COR-L47 (cell line): ENCODE measurements around the gene HSPA2.

Source experiments
- DNase-seq: peaks from one replicate; lab custom pipeline; 2025; lab: John Stamatoyannopoulos, UW

Gene HSPA2

DNA sequence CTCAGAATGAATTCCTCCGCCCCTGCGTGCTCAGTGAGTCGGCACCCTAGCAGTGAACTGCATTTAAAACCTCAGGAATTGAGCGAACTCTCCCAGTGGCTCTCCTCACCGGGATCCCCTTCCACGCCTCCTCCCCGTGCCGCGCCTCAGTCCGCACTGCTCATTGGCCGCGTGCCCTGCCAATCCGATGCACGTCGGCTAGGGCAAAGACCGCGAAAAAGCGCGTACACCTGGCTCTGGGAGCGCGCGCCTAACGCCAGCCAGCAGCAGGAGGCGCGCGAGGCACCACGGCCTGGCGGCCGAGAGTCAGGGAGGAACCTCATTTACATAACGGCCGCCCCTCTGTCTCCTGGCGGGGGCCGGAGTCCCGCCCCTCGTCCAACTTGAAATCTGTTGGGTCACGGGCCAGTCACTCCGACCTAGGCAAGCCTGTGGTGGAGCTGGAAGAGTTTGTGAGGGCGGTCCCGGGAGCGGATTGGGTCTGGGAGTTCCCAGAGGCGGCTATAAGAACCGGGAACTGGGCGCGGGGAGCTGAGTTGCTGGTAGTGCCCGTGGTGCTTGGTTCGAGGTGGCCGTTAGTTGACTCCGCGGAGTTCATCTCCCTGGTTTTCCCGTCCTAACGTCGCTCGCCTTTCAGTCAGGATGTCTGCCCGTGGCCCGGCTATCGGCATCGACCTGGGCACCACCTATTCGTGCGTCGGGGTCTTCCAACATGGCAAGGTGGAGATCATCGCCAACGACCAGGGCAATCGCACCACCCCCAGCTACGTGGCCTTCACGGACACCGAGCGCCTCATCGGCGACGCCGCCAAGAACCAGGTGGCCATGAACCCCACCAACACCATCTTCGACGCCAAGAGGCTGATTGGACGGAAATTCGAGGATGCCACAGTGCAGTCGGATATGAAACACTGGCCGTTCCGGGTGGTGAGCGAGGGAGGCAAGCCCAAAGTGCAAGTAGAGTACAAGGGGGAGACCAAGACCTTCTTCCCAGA, at the start of gene HSPA2:
TSS of gene HSPA2 (plus strand) at position 534 of the 995 bp plus-strand sequence. CDS start at position 643, 109 bp downstream.
- DNase-seq, result no peak

DNA sequence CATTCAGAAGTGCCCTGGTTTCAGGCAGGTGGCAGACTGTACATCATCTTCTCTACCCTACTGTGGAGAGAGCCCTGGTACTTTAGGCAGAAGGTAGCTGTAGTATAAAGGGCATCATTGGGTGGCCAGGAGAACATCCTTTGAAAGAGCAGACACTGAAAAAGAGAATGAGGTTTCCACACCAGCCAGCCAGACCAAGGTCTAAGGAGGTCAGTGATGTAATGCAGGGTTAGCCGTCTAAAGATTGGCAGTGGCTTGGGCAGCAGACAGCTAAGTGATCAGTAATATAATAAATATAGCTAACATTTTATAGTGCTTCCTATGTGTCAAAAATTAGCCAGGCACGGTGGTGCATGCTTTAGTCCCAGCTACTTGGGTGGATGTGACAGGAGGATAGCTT, 48.9 kb upstream of the HSPA2 start:
- DNase-seq, result no peak

DNA sequence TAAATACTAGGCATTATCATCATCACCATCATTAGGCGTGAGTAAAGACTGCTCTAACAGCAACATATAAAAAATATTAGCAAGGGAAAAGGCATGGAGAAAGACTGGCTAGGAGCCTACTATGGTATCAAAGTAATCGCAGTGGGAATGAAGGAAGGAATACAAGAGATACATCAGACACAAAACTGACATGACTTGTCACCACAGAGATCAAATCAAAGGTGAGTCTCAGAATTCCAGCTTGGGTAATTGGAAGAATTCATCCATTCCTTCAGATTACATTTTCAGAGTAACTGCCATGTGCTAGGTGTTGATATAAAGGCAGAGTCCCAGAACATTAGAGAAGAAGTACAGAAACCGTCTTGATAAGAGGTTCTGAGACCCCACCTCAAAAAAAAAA, 47.1 kb upstream of the HSPA2 start:
- DNase-seq, result no peak

DNA sequence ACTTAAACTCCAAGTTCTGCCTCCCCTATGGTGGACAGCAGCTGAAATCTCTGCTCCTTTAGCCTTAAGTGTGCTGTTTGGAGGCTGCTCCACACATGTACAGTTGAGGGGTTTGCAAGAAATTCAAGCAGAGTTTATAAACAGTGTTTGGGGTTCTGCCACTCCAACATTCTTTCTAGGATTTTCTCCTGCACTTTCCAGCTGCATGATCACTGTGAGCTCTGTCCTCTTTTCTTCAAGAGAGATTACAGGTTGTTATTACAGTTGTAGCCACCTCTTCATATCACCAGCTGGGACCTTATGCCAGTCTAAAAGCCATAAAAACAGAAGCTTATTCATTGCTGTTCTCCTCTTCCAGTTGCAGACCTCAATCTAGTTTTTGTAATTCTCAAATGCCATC, 45.3 kb upstream of the HSPA2 start:
- no peak for DNase-seq

DNA sequence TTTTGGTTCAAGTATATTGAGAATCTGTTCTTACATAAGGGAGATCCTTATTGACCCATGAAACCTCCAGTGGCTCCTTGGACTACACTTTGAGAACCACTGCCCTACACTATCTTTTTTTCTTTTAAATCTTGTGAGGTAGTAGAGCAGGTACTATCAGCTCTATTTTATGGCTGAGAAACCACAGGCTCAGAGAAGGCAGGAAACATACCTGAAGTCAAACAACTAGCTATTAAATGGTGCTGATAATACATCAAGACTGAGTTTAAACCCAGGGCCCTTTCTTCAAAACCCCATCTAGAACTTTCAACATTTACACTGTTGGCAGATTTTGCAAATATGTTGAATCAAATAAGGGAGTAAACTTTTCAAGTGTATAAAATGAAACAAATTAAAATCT, 43.8 kb upstream of the HSPA2 start:
- no peak for DNase-seq

DNA sequence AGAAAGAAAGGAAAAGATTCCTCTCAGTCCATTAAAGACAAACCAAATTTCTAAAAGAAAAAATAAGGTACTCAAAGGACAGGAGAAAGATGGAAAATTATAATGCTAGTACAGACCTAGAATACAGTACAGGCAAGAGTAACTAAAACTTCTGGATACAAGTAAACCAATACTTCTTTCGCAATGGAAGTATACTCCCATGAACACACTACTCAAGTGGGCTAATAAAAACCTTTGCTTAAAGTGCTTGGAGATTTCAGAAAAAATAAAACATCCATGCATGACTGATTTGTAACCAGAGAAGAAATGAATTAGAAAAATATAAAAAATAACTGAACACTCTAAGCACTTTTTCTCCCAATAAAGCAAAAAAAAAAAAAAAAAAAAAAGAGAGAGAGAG, 40.5 kb upstream of the HSPA2 start:
- DNase-seq, result no peak

DNA sequence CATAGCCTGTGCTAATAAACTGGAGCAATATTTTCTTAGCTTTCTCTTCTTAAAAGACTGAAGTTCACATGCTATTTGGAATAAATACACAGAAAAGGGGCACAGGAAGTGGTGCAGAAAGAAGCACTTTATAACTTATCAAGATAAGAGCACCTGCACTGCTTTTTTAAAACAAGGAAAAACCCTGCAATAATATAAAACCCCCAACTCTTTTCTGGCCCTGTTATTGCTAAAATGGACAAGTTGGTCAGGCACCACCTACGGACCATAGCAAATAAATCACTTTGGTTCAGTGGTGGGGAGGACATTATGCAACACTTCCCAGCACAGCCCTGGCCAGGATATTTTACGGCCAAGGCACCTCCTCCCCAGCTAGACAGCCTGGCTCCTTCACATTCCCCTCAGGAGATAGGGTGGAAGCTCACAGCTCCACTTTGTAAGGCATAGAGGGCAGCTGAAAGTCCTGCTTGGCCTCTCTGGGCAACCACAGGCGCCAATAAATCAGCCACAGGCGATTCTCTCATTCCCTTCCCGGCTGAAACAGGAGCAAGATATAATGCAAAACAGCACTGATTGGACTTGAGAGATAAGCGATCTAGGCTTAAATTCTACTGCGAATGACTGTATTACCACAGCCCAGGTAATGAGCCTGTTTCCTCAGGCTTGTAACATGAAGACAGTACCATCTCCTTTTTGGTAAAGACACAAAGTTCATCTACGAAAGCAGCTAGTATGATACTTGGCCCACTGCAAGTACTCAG, 39.0 kb upstream of the HSPA2 start:
- DNase-seq, result peak; percentile 12

DNA sequence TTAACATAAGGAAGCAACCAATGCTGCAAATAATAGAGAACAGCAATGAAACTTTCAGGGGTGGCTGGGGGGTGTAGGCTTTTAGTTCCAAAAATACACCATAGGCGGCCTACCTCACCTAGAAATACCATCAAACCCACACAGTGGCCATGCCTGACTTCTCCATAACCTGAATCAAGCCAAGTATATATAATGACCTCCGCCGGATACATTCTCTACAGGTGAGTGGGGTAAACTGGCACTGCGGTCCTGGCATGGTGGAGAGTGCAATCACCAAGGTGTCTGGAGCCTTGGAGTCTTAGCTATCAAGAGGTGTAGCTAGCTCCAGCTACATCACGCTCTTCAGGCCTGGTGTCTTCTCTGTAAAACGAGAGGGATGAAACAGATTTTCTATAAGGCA, 38.1 kb upstream of the HSPA2 start:
- no peak for DNase-seq

DNA sequence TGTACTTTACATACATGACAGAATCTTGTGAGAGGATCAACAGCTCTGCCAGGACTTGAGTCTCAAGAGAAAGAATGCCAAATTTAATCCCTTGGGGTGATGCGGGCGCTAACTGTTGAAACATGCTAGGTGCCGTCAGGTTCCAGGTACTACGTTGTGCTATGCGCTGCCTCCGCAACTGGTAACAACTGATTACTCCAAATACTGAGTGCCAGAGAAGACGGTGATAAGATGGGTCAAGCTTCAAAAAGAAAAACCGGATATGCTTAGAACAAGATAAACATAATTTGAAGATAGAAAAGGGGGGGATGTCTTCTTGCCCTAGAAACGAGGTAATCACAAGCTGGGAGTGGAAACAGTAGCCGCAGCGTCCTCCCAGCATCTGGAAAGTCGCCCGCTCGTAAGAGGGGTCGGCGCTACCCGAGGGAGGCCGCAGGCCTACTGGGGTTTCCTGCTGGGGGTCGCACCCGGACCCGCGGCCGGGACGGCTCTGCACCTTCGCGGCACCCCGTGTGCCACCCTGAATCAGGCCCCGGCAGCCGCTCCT, 37.6 kb upstream of the HSPA2 start:
- DNase-seq, result peak; percentile 3

DNA sequence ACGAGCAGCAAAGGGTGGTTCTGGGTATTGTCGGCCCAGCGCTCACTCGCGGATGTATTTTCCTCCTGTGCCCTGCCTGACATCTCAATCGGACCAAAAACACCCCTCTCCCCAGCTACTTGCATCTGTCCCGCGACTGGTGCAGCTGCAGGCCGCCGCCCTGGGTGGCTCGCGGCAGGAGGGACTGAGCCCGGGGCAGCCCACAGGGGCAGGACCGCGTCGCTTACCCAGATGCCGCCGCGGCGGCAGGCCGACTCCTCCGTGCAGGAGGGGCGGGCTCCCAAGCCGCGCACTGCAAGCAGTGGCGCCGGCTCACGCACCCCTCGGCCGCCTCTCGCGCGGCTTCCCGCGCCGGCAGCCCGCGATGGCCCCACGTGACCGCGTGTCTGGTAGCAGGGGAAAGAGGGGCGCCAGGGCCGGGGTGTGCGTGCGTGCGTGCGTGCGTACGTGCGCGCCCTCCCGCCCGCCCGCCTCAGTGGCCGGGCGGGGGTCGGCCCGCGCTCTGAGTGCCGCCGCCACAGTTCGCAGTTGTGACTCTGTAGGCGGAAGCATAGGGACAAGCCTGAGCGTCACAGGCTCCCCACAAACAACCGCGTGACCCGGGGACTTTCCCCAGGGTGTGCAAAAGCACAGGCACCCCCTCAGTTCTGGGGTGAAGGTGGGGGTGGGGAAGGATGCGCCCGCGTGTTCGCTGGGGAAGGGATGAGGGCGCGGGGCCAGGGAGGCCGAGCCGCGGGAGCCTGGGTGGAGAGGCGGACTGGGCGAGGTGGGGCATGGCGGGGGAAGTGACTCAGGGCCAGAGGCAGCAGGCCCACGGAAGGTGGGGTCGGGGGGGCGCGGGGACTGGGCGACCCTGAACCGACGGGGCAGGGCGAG, 36.9 kb upstream of the HSPA2 start, which contains the start of gene ZBTB25:
TSS of gene ZBTB25 (minus strand) at position 405 of the 876 bp plus-strand sequence. CDS start 13,305 bp downstream, outside the sequence.
- DNase-seq, result peak; percentile 94

DNA sequence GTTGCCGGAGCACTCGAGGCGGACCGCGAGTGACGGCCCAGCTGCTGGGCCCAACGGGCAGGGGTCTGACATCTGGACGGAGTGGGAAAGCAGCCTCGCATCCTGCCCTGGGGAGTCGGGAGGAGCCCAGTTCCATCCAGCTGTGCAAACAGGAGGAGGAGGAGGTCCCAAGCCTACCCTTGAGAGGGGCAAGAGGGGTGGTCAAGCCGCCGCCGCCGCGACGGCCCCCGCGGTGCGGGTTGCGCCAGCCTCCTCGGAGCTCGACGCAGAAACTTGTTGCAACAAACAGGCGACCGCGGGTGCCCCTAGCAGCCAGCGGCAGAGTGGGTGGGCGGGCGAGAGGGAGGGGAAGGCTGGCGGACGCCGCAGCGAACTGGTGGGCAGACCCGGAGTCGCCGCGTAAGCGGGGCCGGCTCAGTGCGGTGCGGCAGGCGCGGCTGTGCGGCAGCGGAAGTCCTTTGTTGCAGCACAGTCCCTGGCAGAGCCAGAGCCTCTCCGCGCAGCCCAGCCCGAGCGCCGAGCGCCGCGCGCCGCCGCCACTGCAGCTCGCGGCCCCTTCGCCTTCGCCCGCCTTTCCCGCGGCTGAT, 36.1 kb upstream of the HSPA2 start, which contains the start of gene ZBTB1:
TSS of gene ZBTB1 (plus strand) at position 461 of the 587 bp plus-strand sequence. CDS start 16,735 bp downstream, outside the sequence.
- DNase-seq, result peak; percentile 87

DNA sequence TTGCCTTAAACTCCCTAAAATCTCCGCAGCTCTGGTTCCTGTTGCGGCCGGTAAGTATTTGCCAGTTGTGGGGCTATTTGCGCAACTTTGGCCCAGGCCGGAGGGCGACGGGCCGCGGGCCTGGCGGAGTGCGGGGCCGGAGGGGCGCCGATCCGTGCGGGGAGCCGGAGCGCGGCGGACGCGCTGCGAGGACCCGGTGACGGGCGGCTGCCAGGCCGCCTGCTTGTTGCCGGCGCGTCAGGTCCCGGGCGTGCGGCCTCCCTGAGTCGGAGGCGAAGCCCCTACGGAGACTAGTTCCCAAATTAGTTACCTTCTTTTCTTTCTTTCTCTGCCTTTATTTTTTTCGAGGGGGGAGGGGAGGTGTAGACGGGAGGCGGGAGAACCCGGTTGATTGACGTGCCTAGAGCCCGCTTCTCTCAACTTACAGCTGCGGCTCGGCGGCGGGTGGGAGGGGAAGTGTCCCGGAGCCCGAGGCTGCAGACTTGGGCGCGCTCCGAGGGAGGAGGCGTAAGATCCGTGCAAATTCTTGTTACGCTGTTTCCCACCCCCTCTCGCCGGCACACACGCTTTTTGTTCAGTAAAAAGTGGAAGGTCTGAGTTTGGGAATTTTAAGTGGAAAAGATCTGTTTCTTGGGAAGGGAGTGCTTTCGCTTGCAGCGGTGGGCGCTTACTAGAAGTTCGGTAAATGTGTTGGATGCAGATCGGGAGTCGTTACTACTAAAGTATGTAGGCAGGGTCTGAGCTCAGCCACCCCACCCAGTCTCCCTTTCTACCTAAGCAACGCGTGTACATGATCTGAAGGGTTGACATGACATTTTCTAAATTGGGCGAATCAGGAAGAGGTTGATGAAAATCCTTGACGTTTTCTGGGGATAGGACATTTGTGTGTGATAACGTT, 35.4 kb upstream of the HSPA2 start:
- DNase-seq, result peak; percentile 77

DNA sequence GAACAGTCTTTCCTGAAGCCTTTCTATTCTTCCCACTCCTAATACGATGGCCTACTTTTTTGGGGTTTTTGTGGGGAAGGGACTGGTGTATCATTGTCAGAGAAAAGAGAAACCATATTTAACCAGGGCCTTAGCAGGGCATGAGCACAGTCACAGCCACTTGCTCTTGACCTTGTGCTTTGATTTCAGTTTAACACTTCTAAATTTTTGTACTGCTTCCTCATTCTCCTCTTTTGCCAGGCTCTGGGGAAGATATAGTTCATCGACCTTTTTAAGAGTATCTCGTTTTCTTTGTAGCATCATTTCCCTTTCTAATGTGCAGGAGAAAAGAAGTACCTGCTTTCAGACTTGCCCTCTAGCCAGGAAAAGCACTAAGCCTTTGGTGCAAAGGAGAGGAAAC, 33.8 kb upstream of the HSPA2 start:
- no peak for DNase-seq

DNA sequence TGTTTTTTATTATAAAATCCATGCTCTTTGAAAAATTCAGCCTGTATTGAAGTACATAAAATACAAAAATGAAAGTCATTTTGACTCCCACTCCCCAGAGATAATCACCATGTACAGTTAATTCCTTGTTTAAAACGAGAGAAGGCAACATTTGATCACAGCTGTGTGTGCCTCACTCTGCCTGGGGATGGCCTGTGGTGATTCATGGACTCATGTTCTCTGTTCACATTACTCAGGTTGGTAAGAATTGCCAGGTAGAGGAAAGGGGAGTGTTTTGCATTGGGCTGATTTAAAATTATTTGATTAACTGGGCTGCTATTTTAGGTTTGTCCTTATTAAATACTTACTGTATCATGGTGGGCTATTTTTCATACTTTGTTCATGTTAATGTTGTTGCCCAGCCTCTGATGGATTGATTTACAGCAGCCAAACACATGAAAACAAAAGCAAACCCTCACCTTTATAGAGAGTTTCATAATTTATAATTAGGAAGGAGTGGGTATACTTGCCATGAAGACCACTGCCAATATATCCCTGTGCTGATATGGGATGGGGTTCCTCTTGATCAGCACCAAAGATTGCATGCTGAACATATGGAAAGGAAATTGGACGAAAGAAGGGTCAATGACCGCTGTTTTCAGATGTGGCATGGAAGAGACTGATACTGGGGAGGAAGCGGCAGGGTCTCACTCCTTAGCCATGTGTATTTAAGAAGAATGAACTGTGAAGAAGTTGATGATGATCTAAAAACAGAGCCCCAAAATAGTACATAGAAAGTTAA, 33.0 kb upstream of the HSPA2 start:
- DNase-seq, result peak; percentile 6

DNA sequence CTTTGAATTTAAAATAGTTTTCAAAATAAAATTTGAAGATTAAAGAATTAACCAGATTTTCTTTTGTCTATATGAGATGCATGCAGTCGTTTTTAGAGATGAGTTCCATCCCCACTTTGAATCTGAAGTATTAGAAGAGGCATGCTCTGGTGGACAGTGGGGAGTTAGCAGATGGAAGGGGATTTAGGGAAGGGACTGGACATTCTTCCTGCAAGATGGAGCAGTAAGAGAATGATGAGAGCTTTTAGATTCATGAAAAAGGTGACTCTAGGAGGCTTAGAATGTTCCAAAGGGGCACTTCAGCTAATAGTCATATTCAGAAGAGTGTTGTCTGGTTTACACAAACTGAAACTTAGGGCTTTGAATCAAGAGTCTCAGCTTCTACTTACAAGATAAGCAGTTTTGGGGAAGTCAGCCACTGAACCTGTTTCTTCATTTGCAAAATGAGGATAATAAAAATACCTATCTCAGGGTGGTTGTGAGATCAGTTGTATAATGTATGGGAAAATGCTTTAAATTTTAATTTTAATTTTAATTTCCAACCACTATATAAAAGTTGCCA, 32.2 kb upstream of the HSPA2 start:
- no peak for DNase-seq

DNA sequence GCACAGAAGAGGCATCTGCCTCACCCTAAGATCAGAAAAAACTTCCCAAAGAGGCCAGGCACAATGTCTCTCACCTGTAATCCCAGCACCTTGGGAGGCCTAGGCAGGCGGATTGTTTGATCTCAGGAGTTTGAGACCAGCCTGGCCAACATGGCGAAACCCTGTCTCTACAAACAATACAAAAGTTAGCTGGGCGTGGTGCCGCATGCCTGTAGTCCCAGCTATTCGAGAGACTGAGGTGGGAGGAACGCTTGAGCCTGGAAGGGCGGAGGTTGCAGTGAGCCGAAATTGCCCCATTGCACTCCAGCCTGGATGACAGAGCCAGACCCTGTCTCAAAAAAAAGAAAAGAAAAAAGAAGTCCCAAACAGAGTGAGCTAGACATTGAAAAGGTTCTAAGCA, 31.5 kb upstream of the HSPA2 start:
- DNase-seq, result no peak

DNA sequence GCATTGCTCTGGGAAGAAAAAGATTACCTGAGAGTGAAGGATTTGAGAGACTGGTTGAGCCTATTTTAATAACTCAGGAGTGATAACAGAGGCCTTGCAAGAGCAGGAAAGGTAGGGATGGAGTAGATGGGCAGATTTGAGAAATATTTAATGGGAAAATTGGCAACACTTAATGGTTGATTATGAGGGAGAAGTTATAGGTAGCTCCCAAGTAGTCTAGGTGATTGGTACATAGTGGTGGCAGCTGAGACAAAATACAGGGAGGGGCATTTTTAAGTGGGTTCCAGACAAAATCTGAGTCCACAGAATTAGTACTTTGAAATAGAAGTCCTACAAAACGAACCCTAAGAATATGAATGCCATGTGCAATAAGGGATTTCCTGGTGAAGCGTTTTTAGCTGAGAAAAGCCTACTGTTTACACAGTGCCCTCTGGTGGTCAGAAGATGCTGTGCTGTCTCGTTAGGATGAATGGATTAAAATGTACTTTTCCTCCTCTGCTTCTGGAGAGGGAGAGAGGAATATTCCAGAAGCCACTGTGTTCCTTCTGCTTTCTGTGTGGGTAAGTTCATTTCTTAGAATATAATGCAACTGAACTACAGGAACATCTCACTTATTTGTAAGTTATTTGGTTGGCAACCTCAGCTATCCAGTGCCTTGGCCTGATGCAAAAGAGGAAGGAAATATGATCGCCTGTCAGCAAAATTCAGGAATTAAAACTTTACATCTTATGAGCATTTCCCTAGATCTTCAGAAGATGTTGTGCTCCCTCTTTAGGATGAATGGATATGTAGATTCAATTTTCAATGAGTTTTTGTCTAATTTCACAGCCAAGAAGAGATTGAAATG, 29.5 kb upstream of the HSPA2 start:
- peak; percentile 65 for DNase-seq

DNA sequence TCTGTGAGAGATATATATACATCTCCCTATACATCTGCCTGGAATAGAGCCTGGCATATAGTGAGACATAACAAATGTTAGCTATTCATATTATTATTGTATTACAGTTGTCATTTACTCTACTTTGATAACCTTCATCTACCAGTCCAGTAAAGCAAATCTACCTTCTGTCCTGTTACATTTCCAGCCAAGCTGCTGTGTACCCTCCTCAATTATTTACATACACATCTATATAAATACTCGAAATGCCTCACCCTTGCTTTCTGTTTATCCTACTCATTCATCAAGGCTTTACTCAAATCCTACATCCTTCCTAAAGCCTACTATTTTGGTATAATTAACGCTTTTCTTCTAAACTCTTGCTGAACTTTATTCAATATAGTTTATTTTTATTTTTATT, 27.3 kb upstream of the HSPA2 start:
- DNase-seq, result no peak
